HepG2 (cell line): Measurements from ENCODE around the gene TARDBP. TPM values are rescaled to one million over a fixed set of nuclear protein-coding genes. Genes with fewer than 3 reads are reported as not detected.

Experiments
- ATAC-seq: fragments of 200-7000 bp; cut with Tn5 transposase; 3 replicates; pipeline ENCODE4 v1.9.1; 2020; ENCODE audit warnings: mild to moderate bottlenecking, moderate library complexity
- BruUV-seq: library from RNA; stranded (reverse); fragments of 400-500 nt; replicated peaks from 2 replicates; lab custom pipeline; 2021; lab: Mats Ljungman, UMichigan
- CTCF ChIA-PET: fragments of 300-600 bp; formaldehyde crosslinking; extraction: SDS; loops from one replicate; lab custom pipeline; 2021; ENCODE audit warnings: low total read pairs, inconsistent platforms, low intra/inter-chr PET ratio; lab: Yijun Ruan, JAX
- POLR2A ChIA-PET: fragments of 350-600 bp; sonication (Branson Sonifier 250); formaldehyde crosslinking; loops from one replicate; lab custom pipeline; 2020; ENCODE audit warnings: antibody characterized with exemption, inconsistent platforms; lab: Yijun Ruan, JAX
- DNase-seq: peaks from one replicate; pipeline ENCODE4 v3.0.0-alpha.2; 2015; ENCODE audit warnings: low spot score
- FAIRE-seq: peaks from 3 replicates; lab custom pipeline; 2011; peaks lifted over from hg19 to GRCh38; lab: Jason Lieb, UNC
- H2AFZ ChIP-seq: one replicate; pipeline ENCODE4 v1.6.1; 2011; ENCODE audit warnings: low read length, inconsistent platforms
- H3K27ac ChIP-seq: fragments of 300-600 bp; 3 replicates; pipeline ENCODE4 v1.8.0; 2011; ENCODE audit warnings: mixed run types, mild to moderate bottlenecking, mixed read lengths, low read length, inconsistent platforms; ENCODE audit not compliant: insufficient read depth; ENCODE audit errors: extremely low read length
- H3K27me3 ChIP-seq, 2 experiments: fragments of 200-600 bp in 1 of 2; 2 replicates in 1 of 2; 3 replicates in 1 of 2; pipeline versions ENCODE4 v1.6.0 to v1.8.0; 2011; ENCODE audit warnings: low read length in 2 of 2, mild to moderate bottlenecking in 2 of 2, moderate library complexity in 2 of 2, inconsistent platforms in 1 of 2; ENCODE audit not compliant: insufficient read depth in 2 of 2, control insufficient read depth in 1 of 2
- H3K36me3 ChIP-seq, 2 experiments: fragments of 200-600 bp in 1 of 2; replicated peaks in 1 of 2; 2 replicates in 1 of 2; 3 replicates in 1 of 2; pipeline versions ENCODE4 v1.5.1 to v1.8.0; 2011; ENCODE audit warnings: low read length in 2 of 2, inconsistent platforms in 1 of 2; ENCODE audit not compliant: insufficient read depth in 2 of 2, control insufficient read depth in 1 of 2
- H3K4me1 ChIP-seq: 2 replicates; pipeline ENCODE4 v1.5.1; 2012; ENCODE audit warnings: low read length, inconsistent platforms; ENCODE audit not compliant: insufficient read depth
- H3K4me2 ChIP-seq: 2 replicates; pipeline ENCODE4 v1.6.0; 2011; ENCODE audit warnings: low read depth, low read length, inconsistent platforms
- H3K4me3 ChIP-seq, 3 experiments: fragments of 200-600 bp in 1 of 3; sonication (generic), shearing (Covaris generic) in 1 of 3; replicated peaks in 1 of 3; 2 replicates each; pipeline ENCODE4 v1.5.1; 2011 to 2016; ENCODE audit warnings: low read length in 3 of 3, inconsistent platforms in 2 of 3, low read depth in 2 of 3, mild to moderate bottlenecking in 2 of 3, control low read depth in 1 of 3, mixed read lengths in 1 of 3; ENCODE audit not compliant: insufficient read depth in 1 of 3
- H3K79me2 ChIP-seq: one replicate; pipeline ENCODE4 v1.6.1; 2011; ENCODE audit warnings: low read length, inconsistent platforms; ENCODE audit not compliant: insufficient read depth
- H3K9ac ChIP-seq: 2 replicates; pipeline ENCODE4 v1.6.0; 2011; ENCODE audit warnings: mild to moderate bottlenecking, low read depth, low read length, inconsistent platforms; ENCODE audit not compliant: insufficient read depth
- H3K9me3 ChIP-seq: 2 replicates; pipeline ENCODE4 v1.5.1; 2012; ENCODE audit warnings: mild to moderate bottlenecking, low read length
- H4K20me1 ChIP-seq: 2 replicates; pipeline ENCODE4 v1.6.0; 2011; ENCODE audit warnings: inconsistent platforms, mild to moderate bottlenecking, low read length, moderate library complexity; ENCODE audit not compliant: insufficient read depth
- JUND ChIP-seq: sonication (generic); formaldehyde crosslinking; IDR thresholded peaks from 2 replicates; pipeline ENCODE4 v1.8.0; 2022; ENCODE audit warnings: mild to moderate bottlenecking, missing genetic modification reagents
- SALL1 ChIP-seq: sonication (generic); formaldehyde crosslinking; IDR thresholded peaks from 2 replicates; pipeline ENCODE4 v1.8.0; 2022; ENCODE audit warnings: mild to moderate bottlenecking, missing genetic modification reagents
- ZFP1 ChIP-seq: IDR thresholded peaks from 2 replicates; pipeline ENCODE4 v1.6.1; 2016
- ZFX ChIP-seq: sonication (generic); formaldehyde crosslinking; IDR thresholded peaks from 2 replicates; pipeline ENCODE4 v1.4.0; 2020; ENCODE audit warnings: mild to moderate bottlenecking, low read depth, missing genetic modification reagents, moderate library complexity
- ZNF350 ChIP-seq: sonication (generic); formaldehyde crosslinking; IDR thresholded peaks from 2 replicates; pipeline ENCODE4 v1.4.0; 2020; ENCODE audit warnings: mild to moderate bottlenecking, low read depth, missing genetic modification reagents, borderline replicate concordance
- ZNF605 ChIP-seq: sonication (generic); formaldehyde crosslinking; IDR thresholded peaks from 2 replicates; pipeline ENCODE4 v1.8.0; 2022; ENCODE audit warnings: mild to moderate bottlenecking, missing genetic modification reagents
- WGBS: methylation state at CpG from one replicate; pipeline ENCODE4 v1.1.6; 2017; ENCODE audit warnings: low lambda C conversion rate; 5-methylcytosine and 5-hydroxymethylcytosine counted together
- in situ Hi-C: cut with HindIII; loops from 2 replicates; pipeline ENCODE4 v1.10.0; 2017; ENCODE audit warnings: low pct_unique_long_range_greater_than_20kb; ENCODE audit not compliant: extremely low pct_ligation_motif_present
- intact Hi-C: fragments of 100-400 bp; cut with micrococcal nuclease; formaldehyde crosslinking; loops from one replicate; pipeline ENCODE4 v1.10.0; 2022; ENCODE audit not compliant: unreplicated experiment
- polyA plus RNA-seq, 8 experiments: library from polyadenylated mRNA; depleted of rRNA in 3 of 8; stranded (reverse) in 7 of 8; unstranded in 1 of 8; fragments of >200 nt; fragmentation: Illumina TruSeq in 4 of 8; extraction: Trizol in 4 of 8; gene quantifications; 2 replicates each; pipeline versions ENCODE4 v1.2.1 to v1.2.3, GENCODE V29; 2011 to 2016; ENCODE audit warnings: low read depth in 4 of 8, missing spikeins in 1 of 8, mixed read lengths in 1 of 8; ENCODE audit not compliant: insufficient read depth in 1 of 8
- total RNA-seq, 5 experiments: library from RNA; depleted of rRNA; stranded (reverse); fragments of >200 nt; fragmentation: Illumina TruSeq; extraction: Trizol; gene quantifications; 2 replicates each; pipeline ENCODE4 v1.2.3, GENCODE V29; 2016; ENCODE audit warnings: low read depth in 1 of 5
- TF ChIP-seq, protein P1 (sequence below): sonication (generic); formaldehyde crosslinking; IDR thresholded peaks from 2 replicates; pipeline ENCODE4 v1.4.0; 2020; ENCODE audit warnings: mild to moderate bottlenecking, missing genetic modification reagents
- TF ChIP-seq, protein P2 (sequence below): sonication (generic); formaldehyde crosslinking; IDR thresholded peaks from 2 replicates; pipeline ENCODE4 v1.5.0; 2020; ENCODE audit warnings: mild to moderate bottlenecking, missing genetic modification reagents, moderate library complexity

TARDBP gene
- total and polyA plus RNA-seq, 2 of the 13 experiments (the other 11 are each of a cell fraction or from before 2014, with no cell fraction given): 62.4 to 93.0 TPM

DNA sequence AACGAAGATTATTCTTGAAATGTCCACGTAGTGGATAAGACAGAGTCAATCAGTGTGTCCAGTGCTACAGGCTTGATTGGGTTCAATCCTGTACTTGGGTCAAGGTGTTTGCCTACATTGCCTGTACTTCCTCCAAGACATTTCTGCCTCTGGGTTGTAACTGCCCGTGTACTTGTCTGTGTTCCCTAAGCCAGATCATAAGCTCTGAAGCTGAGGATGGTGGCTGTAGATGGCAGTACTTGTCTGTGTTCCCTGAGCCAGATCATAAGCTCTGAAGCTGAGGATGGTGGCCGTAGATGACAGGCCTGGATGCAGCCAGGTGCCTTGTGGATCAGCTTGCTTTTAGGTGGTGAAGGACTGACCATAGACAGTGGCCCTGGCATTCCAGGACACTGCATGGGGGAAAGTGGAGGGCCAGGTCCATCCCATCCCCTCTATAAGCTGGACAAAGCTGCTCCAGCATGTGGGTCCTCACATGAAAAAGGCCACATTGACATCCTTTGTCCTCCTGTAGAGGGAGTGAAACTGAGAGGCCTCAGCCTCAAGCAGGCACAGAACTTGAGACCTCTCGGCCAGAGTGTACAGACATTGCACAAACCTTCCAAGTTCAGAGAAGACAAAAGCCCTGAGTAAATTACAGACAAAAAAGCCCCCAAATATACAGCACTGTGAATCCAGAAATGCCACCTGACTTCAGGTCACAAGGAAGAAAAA is 49.4 kb downstream of the TARDBP start:
- no peak overlapping the region for H3K9ac ChIP-seq
- no peaks in the 10 kb centered on the region for H3K9me3 ChIP-seq
- peaks cover 16% of the 10 kb centered on the region for H3K79me2 ChIP-seq
- no peak overlapping the region for H3K4me3 ChIP-seq
- TF ChIP-seq ZNF350 (CRISPR knock-in tag) (0 out of 2 replicates have a peak, but pooled peaks have one; percentile 40), ZNF605 (CRISPR knock-in tag) (0 out of 2 replicates have a peak, but pooled peaks have one; percentile 31), ZFP1 (CRISPR knock-in tag) (no peak), JUND (CRISPR knock-in tag) (no peak), SALL1 (CRISPR knock-in tag) (0 out of 2 replicates have a peak, but pooled peaks have one; percentile 9), ZFX (CRISPR knock-in tag) (peak; percentile 22; the same call in 1 of the 2 replicates)
- TF ChIP-seq, protein P1, sequence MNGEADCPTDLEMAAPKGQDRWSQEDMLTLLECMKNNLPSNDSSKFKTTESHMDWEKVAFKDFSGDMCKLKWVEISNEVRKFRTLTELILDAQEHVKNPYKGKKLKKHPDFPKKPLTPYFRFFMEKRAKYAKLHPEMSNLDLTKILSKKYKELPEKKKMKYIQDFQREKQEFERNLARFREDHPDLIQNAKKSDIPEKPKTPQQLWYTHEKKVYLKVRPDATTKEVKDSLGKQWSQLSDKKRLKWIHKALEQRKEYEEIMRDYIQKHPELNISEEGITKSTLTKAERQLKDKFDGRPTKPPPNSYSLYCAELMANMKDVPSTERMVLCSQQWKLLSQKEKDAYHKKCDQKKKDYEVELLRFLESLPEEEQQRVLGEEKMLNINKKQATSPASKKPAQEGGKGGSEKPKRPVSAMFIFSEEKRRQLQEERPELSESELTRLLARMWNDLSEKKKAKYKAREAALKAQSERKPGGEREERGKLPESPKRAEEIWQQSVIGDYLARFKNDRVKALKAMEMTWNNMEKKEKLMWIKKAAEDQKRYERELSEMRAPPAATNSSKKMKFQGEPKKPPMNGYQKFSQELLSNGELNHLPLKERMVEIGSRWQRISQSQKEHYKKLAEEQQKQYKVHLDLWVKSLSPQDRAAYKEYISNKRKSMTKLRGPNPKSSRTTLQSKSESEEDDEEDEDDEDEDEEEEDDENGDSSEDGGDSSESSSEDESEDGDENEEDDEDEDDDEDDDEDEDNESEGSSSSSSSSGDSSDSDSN (CRISPR knock-in tag): peak; percentile 41; the same call in 1 of the 2 replicates
- TF ChIP-seq, protein P2, sequence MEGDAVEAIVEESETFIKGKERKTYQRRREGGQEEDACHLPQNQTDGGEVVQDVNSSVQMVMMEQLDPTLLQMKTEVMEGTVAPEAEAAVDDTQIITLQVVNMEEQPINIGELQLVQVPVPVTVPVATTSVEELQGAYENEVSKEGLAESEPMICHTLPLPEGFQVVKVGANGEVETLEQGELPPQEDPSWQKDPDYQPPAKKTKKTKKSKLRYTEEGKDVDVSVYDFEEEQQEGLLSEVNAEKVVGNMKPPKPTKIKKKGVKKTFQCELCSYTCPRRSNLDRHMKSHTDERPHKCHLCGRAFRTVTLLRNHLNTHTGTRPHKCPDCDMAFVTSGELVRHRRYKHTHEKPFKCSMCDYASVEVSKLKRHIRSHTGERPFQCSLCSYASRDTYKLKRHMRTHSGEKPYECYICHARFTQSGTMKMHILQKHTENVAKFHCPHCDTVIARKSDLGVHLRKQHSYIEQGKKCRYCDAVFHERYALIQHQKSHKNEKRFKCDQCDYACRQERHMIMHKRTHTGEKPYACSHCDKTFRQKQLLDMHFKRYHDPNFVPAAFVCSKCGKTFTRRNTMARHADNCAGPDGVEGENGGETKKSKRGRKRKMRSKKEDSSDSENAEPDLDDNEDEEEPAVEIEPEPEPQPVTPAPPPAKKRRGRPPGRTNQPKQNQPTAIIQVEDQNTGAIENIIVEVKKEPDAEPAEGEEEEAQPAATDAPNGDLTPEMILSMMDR (CRISPR knock-in tag): peak; percentile 37
- TF ChIP-seq, all 625 proteins: peak for 6
- Histone ChIP-seq H3K36me3 (peaks cover 10 to 36% of the 10 kb centered on the region in 2 experiments; a peak in 4 of 5 replicates), H3K27ac (peak overlapping the region; percentile 1), H3K27me3 (no peaks in the 10 kb centered on the region; a peak in 1 of 5 replicates), H4K20me1 (no peaks in the 10 kb centered on the region), H3K4me1 (peaks cover 30% of the 10 kb centered on the region), H3K4me2 (no peak overlapping the region), H2AFZ (no peak overlapping the region)
- peak; percentile 8; the same call in 2 of the 3 replicates for ATAC-seq
- in situ Hi-C loops (no loop called here), intact Hi-C loops (loop anchor here (2.0 kb wide), 1 partner anchor 25 kb away; no protein-coding TSS in a partner anchor)
- ChIA-PET CTCF (no interaction called here), POLR2A (interaction anchor here (2.0 to 2.8 kb wide), 3 partner anchors 9 to 38 kb away, joined by 10 to 18 read pairs (median 15); partner anchors contain the start of genes EXOSC10 and MASP2)
- no peak for DNase-seq
- no TSS peak for BruUV-seq
- no peak for FAIRE-seq
- WGBS: 76% methylated on average over 4 of the region's 5 CpGs
